Ishikawa (cell line): ENCODE measurements around the gene COL4A2.
A peak's percentile ranks its signal among the peaks of the same experiment; 100 is the strongest.

ENCODE experiments used
- CEBPB ChIP-seq: IDR thresholded peaks from 2 replicates; pipeline ENCODE4 v1.6.1; 2012
- CREB1 ChIP-seq: IDR thresholded peaks from 2 replicates; pipeline ENCODE4 v1.6.1; 2012; ENCODE audit warnings: low read depth
- EGR1 ChIP-seq: IDR thresholded peaks from 2 replicates; pipeline ENCODE4 v1.6.1; 2012
- EP300 ChIP-seq: IDR thresholded peaks from 2 replicates; pipeline ENCODE4 v1.6.1; 2012; ENCODE audit warnings: borderline replicate concordance
- FOXM1 ChIP-seq: IDR thresholded peaks from 2 replicates; pipeline ENCODE4 v1.6.1; 2012; ENCODE audit warnings: low read depth, borderline replicate concordance
- MAX ChIP-seq: IDR thresholded peaks from 2 replicates; pipeline ENCODE4 v1.6.1; 2012
- NFIC ChIP-seq: IDR thresholded peaks from 2 replicates; pipeline ENCODE4 v1.6.1; 2012
- RAD21 ChIP-seq: IDR thresholded peaks from 2 replicates; pipeline ENCODE4 v1.6.1; 2012; ENCODE audit warnings: low read depth
- REST ChIP-seq: IDR thresholded peaks from 2 replicates; pipeline ENCODE4 v1.6.1; 2012; ENCODE audit warnings: low read depth, mild to moderate bottlenecking
- TAF1 ChIP-seq: IDR thresholded peaks from 2 replicates; pipeline ENCODE4 v1.6.1; 2012; ENCODE audit warnings: low read depth, mild to moderate bottlenecking
- TCF12 ChIP-seq: IDR thresholded peaks from 2 replicates; pipeline ENCODE4 v1.6.1; 2012; ENCODE audit warnings: low read depth
- TEAD4 ChIP-seq: IDR thresholded peaks from 2 replicates; pipeline ENCODE4 v1.6.1; 2012
- YY1 ChIP-seq: IDR thresholded peaks from 2 replicates; pipeline ENCODE4 v1.6.1; 2012; ENCODE audit warnings: low read depth
- ZBTB7A ChIP-seq: IDR thresholded peaks from 2 replicates; pipeline ENCODE4 v1.6.1; 2012; ENCODE audit warnings: low read depth
- TF ChIP-seq, protein P1 (sequence below): IDR thresholded peaks from 2 replicates; pipeline ENCODE4 v1.6.1; 2012

The COL4A2 gene

DNA sequence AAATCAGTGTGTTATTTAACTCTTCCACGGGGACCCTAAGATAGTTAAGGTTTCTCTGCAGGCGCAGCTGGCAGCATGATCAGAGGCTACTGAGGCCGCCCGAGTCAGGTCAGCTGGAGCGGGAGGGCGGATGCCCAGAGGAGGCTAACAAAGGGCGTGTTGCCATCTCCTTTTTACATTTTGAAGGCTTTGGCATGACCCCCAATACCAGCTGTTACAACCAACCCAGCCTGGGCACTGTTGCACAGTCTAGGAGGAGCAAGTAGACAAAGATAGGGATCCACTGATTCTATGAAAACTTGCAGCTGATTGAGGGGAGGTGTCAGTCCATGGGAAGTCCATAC, 15.7 kb downstream of the COL4A2 start:
- TF ChIP-seq, protein P1, sequence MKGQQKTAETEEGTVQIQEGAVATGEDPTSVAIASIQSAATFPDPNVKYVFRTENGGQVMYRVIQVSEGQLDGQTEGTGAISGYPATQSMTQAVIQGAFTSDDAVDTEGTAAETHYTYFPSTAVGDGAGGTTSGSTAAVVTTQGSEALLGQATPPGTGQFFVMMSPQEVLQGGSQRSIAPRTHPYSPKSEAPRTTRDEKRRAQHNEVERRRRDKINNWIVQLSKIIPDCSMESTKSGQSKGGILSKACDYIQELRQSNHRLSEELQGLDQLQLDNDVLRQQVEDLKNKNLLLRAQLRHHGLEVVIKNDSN: no peak
- TF ChIP-seq REST: no peak
- no peak for TF ChIP-seq CREB1
- TF ChIP-seq CEBPB: no peak

GRCh38 chr13:110323172-110323891, 16.2 kb downstream of the COL4A2 start:
- TF ChIP-seq TEAD4 (peak; percentile 21; the same call in 1 of the 2 replicates), YY1 (no peak), EGR1 (no peak)

DNA sequence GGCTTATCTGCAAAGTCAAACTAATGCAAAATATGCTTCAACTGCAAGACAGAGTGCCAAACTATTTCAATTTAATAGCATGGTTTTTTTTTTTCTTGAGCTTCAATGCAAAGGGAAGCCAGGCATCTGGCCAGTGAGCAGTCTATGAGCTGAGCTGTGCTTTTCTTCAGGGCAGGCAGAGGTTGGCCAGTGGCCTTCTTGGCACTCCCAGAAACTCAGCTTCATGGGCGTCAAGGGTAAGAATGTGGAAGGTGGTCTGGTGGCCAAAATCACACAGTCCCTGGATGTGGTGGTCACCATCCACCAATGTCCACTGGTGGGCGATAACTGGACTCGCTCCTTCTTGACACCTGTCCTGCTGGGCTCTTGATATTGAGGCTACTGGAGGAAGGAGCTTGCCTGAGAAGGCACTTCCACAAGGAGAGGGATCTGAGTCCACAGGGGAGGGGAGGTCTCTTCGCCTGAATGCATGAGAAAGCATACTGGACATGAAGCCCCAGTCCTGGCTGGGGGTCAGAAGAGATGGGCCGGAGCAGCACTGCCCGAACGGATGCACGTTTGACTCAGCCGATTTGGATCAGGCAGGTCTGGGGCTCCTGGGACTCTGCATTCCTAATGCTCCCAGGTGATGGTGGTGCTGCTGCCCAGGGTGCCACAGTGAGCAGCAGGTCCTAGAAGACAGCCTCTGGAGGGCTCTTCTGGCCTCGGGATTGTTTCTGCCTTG, 17.1 kb downstream of the COL4A2 start:
- TF ChIP-seq NFIC (no peak), EP300 (no peak), REST (no peak), TCF12 (no peak), MAX (no peak), ZBTB7A (no peak), EGR1 (no peak), TEAD4 (no peak), RAD21 (no peak), TAF1 (no peak), YY1 (no peak), CEBPB (no peak), FOXM1 (no peak), CREB1 (no peak)
- TF ChIP-seq, protein P1: no peak

GRCh38 chr13:110326263-110326904, 19.3 kb downstream of the COL4A2 start:
- TF ChIP-seq REST (no peak), TAF1 (no peak), MAX (no peak), CREB1 (no peak), ZBTB7A (no peak), RAD21 (no peak), TCF12 (no peak), EP300 (no peak), FOXM1 (no peak), YY1 (no peak), EGR1 (no peak), NFIC (no peak), TEAD4 (no peak), CEBPB (no peak)
- TF ChIP-seq, protein P1: no peak
